Neural progenitor cell (in vitro differentiated cells): ENCODE results near the gene FLT4. TPM values are rescaled to one million over a fixed set of nuclear protein-coding genes. Genes with fewer than 3 reads are reported as not detected.

Experiments
- DNase-seq: peaks from one replicate; pipeline ENCODE4 v3.0.0-alpha.2; 2016; ENCODE audit warnings: low spot score
- H2AFZ ChIP-seq: fragments of 200-600 bp; sonication (generic); replicated peaks from 2 replicates; pipeline ENCODE4 v1.6.1; 2016; ENCODE audit warnings: antibody characterized with exemption
- H3F3A ChIP-seq: fragments of 200-600 bp; sonication (generic); 2 replicates; pipeline ENCODE4 v1.6.1; 2016; ENCODE audit warnings: antibody characterized with exemption, low read depth
- H3K27ac ChIP-seq: fragments of 200-600 bp; sonication (generic); 2 replicates; pipeline ENCODE4 v1.5.1; 2016; ENCODE audit warnings: mild to moderate bottlenecking
- H3K27me3 ChIP-seq: fragments of 200-600 bp; sonication (generic); 2 replicates; pipeline ENCODE4 v1.6.1; 2016; ENCODE audit warnings: mild to moderate bottlenecking, moderate library complexity
- H3K36me3 ChIP-seq: fragments of 200-600 bp; sonication (generic); 2 replicates; pipeline ENCODE4 v1.5.1; 2016
- H3K4me1 ChIP-seq: fragments of 200-600 bp; sonication (generic); 2 replicates; pipeline ENCODE4 v1.6.1; 2016; ENCODE audit warnings: mixed run types
- H3K4me2 ChIP-seq: fragments of 200-600 bp; sonication (generic); 2 replicates; pipeline ENCODE4 v1.6.1; 2016
- H3K4me3 ChIP-seq: fragments of 200-600 bp; sonication (generic); 2 replicates; pipeline ENCODE4 v1.5.1; 2016
- H3K79me2 ChIP-seq: fragments of 200-600 bp; sonication (generic); 2 replicates; pipeline ENCODE4 v1.6.1; 2016; ENCODE audit warnings: low read depth
- H3K9ac ChIP-seq: fragments of 200-600 bp; sonication (generic); 2 replicates; pipeline ENCODE4 v1.6.1; 2016
- H3K9me3 ChIP-seq: fragments of 200-600 bp; sonication (generic); 2 replicates; pipeline ENCODE4 v1.5.1; 2016; ENCODE audit warnings: low read depth
- H4K20me1 ChIP-seq: fragments of 200-600 bp; sonication (generic); 2 replicates; pipeline ENCODE4 v1.6.1; 2016; ENCODE audit warnings: low read depth
- H3K27ac Mint-ChIP-seq: 3 replicates; pipeline ENCODE4 v1.8.0; 2021; ENCODE audit warnings: mixed read lengths
- H3K27me3 Mint-ChIP-seq: 2 replicates; pipeline ENCODE4 v1.8.0; 2022; ENCODE audit warnings: low read depth, mild to moderate bottlenecking, inconsistent platforms, moderate library complexity, mixed read lengths; ENCODE audit not compliant: insufficient read depth
- H3K36me3 Mint-ChIP-seq: 3 replicates; pipeline ENCODE4 v1.8.0; 2021; ENCODE audit warnings: mixed read lengths
- H3K4me1 Mint-ChIP-seq: 3 replicates; pipeline ENCODE4 v1.8.0; 2021; ENCODE audit warnings: mixed read lengths
- H3K4me3 Mint-ChIP-seq: 3 replicates; pipeline ENCODE4 v1.8.0; 2021; ENCODE audit warnings: mild to moderate bottlenecking, moderate library complexity, mixed read lengths
- H3K9me3 Mint-ChIP-seq: 3 replicates; pipeline ENCODE4 v1.8.0; 2020; ENCODE audit warnings: mixed read lengths
- CTCF ChIP-seq: fragments of 200-600 bp; sonication (generic); IDR thresholded peaks from 2 replicates; pipeline ENCODE4 v1.5.1; 2017; ENCODE audit warnings: antibody characterized with exemption, mild to moderate bottlenecking
- EZH2 ChIP-seq: fragments of 200-600 bp; sonication (generic); IDR thresholded peaks from 2 replicates; pipeline ENCODE4 v1.6.1; 2017; ENCODE audit warnings: antibody characterized with exemption, mild to moderate bottlenecking, moderate library complexity
- EZH2phosphoT487 ChIP-seq: fragments of 200-600 bp; sonication (generic); IDR thresholded peaks from 2 replicates; pipeline ENCODE4 v1.6.1; 2017; ENCODE audit warnings: antibody characterized with exemption
- total RNA-seq: library from RNA; depleted of rRNA; stranded (reverse); fragments of >200 nt; gene quantifications from 2 replicates; pipeline ENCODE4 v1.2.3, GENCODE V29; 2015; ENCODE audit warnings: low replicate concordance

The FLT4 gene
- total RNA-seq, 1 donor from 2014 or later = 2.3 TPM

GRCh38 chr5:180637962-180638680 lies 11.3 kb downstream of the FLT4 start:
- no peak overlapping the region for H3K4me2 ChIP-seq
- Mint-ChIP-seq H3K4me3 (no peak overlapping the region), H3K9me3 (no peaks in the 10 kb centered on the region), H3K27me3 (peaks cover 11% of the 10 kb centered on the region), H3K36me3 (no peaks in the 10 kb centered on the region), H3K4me1 (peaks cover 2% of the 10 kb centered on the region), H3K27ac (no peak overlapping the region)
- TF ChIP-seq CTCF = no peak
- TF ChIP-seq EZH2 = no peak
- TF ChIP-seq EZH2phosphoT487 = no peak
- no peaks in the 10 kb centered on the region for H3F3A ChIP-seq
- no peaks in the 10 kb centered on the region for H3K4me1 ChIP-seq
- no peak for DNase-seq
- H3K79me2 ChIP-seq = no peaks in the 10 kb centered on the region
- no peaks in the 10 kb centered on the region for H3K9me3 ChIP-seq
- no peak overlapping the region for H3K4me3 ChIP-seq
- no peak overlapping the region for H3K27ac ChIP-seq
- no peaks in the 10 kb centered on the region for H3K27me3 ChIP-seq
- no peaks in the 10 kb centered on the region for H3K36me3 ChIP-seq
- no peak overlapping the region for H3K9ac ChIP-seq
- H4K20me1 ChIP-seq = no peaks in the 10 kb centered on the region
- H2AFZ ChIP-seq = no peak overlapping the region

GRCh38 chr5:180636403-180637075 lies 12.9 kb downstream of the FLT4 start:
- no peaks in the 10 kb centered on the region for H3K36me3 ChIP-seq
- H2AFZ ChIP-seq = no peak overlapping the region
- no peak overlapping the region for H3K4me2 ChIP-seq
- H3K27ac ChIP-seq = no peak overlapping the region
- H3K4me3 Mint-ChIP-seq = no peak overlapping the region
- DNase-seq = no peak
- no peaks in the 10 kb centered on the region for H4K20me1 ChIP-seq
- no peaks in the 10 kb centered on the region for H3K4me1 ChIP-seq
- H3K79me2 ChIP-seq = no peaks in the 10 kb centered on the region
- no peaks in the 10 kb centered on the region for H3K9me3 ChIP-seq
- H3K4me3 ChIP-seq = no peak overlapping the region
- no peak overlapping the region for H3K9ac ChIP-seq
- H3K36me3 Mint-ChIP-seq = no peaks in the 10 kb centered on the region
- no peaks in the 10 kb centered on the region for H3K27me3 ChIP-seq
- no peaks in the 10 kb centered on the region for H3F3A ChIP-seq
- no peak overlapping the region for H3K27ac Mint-ChIP-seq
- H3K9me3 Mint-ChIP-seq = no peaks in the 10 kb centered on the region
- peaks cover 8% of the 10 kb centered on the region for H3K4me1 Mint-ChIP-seq
- H3K27me3 Mint-ChIP-seq = peaks cover 6% of the 10 kb centered on the region
- no peak for TF ChIP-seq CTCF
- no peak for TF ChIP-seq EZH2
- no peak for TF ChIP-seq EZH2phosphoT487

GRCh38 chr5:180636016-180636402 lies 13.4 kb downstream of the FLT4 start:
- no peak overlapping the region for H3K4me3 ChIP-seq
- TF ChIP-seq CTCF = no peak
- no peak for TF ChIP-seq EZH2phosphoT487
- TF ChIP-seq EZH2 = no peak
- no peaks in the 10 kb centered on the region for H4K20me1 ChIP-seq
- H3K27ac ChIP-seq = no peak overlapping the region
- Mint-ChIP-seq H3K36me3 (no peaks in the 10 kb centered on the region), H3K9me3 (no peaks in the 10 kb centered on the region), H3K4me1 (peaks cover 8% of the 10 kb centered on the region), H3K27ac (no peak overlapping the region), H3K4me3 (no peak overlapping the region), H3K27me3 (peaks cover 5% of the 10 kb centered on the region)
- DNase-seq = no peak
- no peaks in the 10 kb centered on the region for H3K79me2 ChIP-seq
- H3K9ac ChIP-seq = no peak overlapping the region
- H3K9me3 ChIP-seq = no peaks in the 10 kb centered on the region
- no peaks in the 10 kb centered on the region for H3F3A ChIP-seq
- H3K4me2 ChIP-seq = no peak overlapping the region
- no peaks in the 10 kb centered on the region for H3K4me1 ChIP-seq
- H3K27me3 ChIP-seq = no peaks in the 10 kb centered on the region
- H3K36me3 ChIP-seq = no peaks in the 10 kb centered on the region
- H2AFZ ChIP-seq = no peak overlapping the region
